ENCODE results near the gene DEPDC5.
"Not testable (repeated sequence)": the region's sequence is repeated elsewhere in the genome, so short reads cannot be mapped to it uniquely, and the experiment has no call there.

Gene DEPDC5

DNA sequence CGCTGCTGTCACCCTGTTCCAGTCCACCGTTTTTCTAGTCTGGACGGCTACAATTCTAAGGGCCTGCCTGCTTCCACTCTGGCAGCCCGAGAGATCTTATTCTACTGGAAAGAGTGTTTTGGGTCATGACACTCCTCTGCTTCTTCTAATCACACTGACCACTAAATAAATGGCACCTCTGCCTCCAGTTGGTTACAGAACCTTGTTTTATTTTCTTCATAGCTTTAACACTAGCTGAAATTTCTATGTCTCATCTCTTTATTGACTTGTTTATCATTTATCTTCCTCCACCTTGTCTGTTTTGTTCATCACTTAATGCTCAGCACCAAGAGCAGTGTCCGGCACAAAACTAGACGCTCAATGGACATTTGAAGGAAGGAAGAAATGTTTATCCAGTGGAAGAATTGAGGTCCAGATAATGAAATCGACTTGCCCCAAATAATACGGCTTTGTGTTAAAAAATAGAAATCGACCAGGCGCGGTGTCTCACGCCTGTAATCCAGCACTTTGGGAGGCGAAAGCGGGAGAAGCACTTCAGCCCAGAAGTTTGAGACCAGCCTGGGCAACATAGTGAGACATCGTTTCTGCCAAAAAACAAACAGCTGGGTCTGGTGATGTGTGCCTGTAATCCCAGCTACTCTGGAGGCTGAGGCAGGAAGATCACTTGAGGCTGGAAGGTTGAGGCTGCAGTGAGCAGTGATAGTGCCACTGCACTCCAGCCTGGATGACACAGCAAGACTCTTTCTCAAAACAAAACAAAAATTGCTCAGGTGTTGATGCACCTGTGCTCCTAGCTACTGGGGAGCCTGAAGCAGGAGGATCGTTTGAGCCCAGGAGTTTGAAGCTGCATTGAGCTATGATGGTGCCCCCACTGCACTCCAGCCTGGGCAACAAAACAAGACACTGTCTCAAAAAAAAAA, 3.2 kb upstream of the DEPDC5 start:
- no peak for DNase-seq

DNA sequence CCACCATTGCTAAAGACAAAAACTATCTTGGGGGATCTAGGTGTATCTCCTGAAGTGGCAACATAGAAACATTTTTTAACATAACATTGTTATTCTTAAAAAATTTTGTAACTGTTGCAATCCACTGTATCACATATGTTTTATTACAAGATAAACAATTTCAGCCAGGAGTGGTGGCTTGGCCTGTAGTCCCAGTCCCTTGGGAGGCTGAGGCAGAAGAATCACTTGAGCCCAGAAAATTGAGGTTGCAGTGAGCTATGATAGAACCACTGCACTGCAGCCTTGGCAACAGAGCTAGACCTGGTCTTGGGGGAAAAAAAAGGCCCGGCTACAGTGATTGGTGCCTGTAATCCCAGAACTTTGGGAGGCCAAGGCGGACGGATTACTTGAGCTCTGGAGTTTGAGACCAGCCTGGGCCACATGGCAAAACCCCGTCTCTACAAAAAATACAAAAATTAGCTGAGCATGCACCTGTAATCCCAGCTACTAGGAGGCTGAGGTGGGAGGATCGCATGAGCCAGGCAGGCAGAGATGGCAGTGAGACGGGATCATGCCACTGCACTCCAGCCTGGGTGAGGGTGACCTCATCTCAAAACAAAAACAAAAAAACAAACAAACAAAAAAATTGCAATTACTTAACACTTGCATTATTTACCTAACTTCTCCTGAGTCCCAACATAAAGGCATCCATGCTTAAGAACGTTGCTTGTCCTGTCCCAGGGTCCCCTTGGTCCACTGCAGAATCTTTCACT, 1.5 kb upstream of the DEPDC5 start:
- DNase-seq, result no peak

DNA sequence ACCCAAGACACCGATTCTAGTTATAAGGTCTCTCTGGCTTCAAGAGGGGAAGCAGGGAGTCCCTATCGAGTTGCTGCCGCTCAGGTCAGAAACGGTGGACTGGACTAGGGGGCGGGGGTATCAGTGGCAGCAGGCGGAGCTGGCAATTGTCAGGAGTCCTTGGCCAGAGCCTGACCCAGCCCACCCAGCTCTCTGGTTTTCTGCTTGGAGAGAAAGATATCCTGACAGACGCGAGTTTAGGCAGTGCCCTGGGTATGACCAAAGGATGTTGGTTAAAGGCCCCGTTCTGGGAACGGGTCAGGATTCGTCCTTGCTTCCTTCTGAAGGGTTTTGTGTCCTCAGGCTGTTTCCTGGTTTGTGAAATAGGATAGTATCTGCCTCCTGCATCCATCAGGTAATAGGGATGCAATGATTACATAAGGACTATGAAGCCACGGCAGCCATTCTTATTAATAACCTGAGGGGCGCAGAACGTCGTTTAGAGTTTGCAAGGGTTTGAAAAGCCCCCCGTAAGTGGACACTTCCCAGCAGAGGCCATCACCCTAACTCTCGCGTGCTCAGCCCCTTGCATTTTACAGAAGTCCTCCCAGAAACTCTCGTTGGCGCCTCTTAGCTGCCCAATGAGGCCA, 700 bp upstream of the DEPDC5 start:
- DNase-seq, result no peak

DNA sequence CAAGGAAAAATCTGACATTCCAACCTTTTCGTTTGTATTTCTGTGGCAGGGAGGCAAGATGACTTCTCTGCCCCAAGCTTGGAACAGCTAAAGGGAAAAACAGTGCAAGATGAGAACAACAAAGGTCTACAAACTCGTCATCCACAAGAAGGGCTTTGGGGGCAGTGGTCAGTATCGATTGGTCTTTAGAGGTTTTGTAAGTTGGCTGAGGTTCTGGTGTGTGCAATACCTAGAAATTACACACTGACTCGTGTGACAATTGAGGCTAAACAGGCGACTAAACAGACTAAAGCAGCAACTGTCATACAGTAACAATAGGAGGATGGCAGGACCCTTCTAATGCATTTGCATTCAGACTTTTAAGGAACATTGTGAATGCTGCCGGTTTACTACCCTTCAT, 994 bp downstream of the DEPDC5 start:
- no peak for DNase-seq

DNA sequence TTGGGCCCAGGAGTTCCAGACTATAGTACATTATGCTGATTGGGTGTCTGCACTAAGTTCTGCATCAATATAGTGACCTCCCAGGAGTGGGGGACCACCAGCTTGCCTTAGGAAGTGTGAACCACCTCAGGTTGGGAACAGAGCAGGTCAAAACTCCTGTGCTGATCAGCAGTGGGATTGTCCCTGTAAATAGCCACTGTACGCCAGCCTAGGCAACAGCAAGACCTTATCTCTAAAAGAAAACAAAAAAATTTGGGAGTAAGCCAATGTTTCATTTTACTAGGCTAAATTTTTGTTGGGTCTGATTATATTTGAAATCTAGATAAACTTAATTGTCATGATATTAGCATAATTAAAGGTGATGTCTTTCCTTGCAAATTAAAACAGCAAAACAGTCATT, 3.4 kb downstream of the DEPDC5 start:
- no peak for DNase-seq

DNA sequence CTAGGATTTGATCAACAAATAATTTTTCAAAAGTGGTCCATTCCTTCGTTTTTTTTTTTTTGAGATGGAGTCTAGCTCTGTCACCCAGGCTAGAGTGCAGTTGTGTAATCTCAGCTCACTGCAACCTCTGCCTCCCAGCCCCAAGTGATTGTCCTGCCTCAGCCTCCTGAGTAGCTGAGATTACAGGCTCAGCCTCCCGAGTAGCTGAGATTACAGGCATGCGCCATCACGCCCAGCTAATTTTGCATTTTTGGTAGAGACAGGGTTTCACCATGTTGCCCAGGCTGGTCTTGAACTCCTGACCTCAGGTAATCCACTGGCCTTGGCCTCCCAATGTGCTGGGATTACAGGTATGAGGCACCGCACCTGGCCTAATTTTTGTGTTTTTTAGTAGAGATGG, 5.0 kb downstream of the DEPDC5 start:
- DNase-seq, result not testable (repeated sequence)

DNA sequence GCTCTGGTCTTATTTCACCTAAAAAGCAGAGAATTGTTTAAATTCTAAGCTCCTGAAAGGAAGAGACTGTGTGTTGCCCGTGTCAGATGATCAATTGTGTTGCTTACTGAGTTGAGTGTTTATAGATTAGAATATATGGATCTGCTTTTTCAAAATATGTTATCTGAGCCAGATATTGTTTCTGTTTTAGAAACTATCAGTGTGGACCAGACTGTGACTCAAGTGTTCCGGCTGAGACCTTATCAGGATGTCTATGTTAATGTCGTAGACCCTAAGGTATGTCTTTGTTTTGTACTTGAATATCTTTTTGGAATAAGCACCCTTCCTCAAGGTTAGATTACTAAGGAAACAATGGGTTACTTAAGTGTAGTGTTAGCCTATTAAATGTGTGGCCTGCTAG, 11.0 kb downstream of the DEPDC5 start:
- DNase-seq, result no peak

DNA sequence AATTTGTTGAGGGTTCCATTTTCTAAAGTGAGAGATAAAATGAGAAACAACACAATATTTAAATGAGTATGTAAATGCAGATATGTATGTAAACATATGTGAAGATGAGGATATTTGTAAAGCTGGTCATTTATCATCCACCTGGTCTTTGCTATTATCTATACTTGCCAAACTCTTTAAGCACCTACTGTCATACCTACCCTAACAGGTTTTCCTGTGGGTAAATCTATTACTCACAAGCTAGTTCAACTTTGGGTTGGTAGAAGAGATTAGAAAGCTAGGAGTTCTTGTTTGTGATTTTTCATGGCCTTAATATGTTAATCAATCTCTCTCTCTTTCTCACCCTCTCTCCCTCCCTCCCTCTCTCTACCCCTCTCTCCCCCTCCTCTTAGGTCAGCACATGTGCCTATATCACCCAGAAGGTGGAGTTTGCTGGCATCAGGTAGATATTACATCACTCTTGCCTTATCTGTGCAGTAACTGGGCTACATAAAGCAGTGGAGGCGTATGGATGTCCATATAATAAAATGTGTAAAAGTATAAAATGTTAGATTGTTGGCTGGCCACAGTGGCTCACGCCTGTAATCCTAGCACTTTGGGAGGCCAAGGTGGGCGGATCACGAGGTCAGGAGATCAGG, 14.7 kb downstream of the DEPDC5 start:
- DNase-seq, result no peak

DNA sequence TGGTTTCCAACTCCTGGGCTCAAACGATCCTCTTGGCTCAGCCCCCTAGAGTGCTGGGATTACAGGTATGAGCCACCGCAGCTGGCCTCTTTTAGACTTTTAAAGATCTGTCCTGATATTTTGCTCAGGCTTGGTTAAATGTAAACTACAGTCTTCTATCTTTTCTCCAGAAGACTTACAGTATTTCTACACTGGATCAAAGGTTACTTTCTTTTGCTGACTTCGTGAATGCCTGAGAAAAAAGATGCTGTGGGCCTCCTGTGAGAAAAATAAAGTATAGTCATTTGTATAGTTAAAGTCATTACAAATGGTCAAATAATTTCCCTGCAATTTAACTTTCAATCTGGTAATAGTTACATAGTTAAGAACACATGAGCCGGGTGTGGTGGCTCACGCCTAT, 19.6 kb downstream of the DEPDC5 start:
- DNase-seq, result no peak

DNA sequence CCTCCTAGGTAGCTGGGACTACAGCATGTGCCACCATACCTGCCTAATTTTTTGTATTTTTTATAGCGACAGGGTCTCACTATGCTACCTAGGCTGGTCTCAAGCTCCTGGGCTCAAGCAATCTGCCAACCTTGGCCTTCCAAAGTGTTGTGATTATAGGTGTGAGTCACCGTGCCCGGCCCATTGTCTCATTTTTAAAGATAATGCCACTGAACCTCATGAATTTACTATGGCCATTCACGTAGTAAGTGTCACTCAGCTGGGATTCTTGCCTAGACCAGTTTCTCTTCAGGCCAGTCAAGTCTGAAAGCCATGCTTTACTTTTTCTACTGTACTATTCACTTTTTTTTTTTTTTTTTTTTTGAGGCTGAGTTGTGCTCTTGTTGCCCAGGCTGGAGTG, 22.4 kb downstream of the DEPDC5 start:
- no peak for DNase-seq

DNA sequence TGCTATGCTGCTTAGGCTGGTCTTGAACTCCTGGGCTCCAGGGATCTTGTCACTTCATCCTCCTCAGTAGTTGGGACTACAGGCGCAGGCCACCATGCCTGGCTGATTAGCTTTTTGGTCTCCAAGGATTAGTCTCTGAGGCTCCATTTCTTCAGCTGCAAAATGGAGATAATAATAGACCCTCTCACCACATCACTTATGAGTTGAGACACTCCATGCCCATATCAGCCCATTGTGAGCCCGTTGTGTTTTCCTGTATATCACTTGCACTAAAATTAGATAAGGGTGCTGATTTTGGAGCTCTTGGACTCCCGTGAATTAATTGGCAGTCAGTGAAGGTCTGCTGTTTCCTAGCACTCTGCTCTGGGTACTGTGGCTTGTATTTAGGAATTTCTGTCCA, 36.0 kb downstream of the DEPDC5 start:
- DNase-seq, result no peak

DNA sequence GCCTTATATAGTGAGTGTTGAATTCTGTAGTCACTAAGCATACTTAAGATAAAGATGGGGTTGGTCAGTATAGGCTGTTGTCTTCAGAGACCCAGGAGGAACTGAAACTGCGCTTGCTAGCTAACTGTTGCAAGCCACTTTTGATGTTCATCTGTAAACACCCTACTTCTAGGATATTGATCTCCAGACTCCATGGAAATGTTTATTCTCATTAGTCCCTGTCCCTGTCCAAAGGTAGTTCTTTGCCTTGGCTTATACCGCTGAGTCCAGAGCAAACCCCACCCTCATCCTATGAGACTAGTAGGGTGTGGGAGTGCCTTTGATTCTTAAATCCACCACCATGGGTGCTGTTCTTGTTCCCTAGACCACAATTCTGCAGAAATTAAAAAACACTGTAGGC, 36.4 kb downstream of the DEPDC5 start:
- DNase-seq, result no peak

DNA sequence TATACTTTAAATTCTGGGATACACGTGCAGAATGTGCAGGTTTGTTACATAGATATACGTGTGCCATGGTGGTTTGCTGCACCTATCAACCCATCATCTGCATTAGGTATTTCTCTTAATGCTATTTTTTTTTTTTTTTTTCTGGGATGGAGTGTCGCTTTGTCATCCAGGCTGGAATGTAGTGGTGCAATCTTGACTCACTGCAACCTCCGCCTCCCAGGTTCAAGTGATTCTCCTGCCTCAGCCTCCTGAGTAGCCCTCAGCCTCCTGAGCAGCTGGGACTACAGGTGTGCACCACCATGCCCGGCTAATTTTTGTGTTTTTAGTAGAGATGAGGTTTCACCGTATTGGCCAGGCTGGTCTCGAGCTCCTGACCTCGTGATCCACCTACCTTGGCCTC, 45.5 kb downstream of the DEPDC5 start:
- not testable (repeated sequence) for DNase-seq

DNA sequence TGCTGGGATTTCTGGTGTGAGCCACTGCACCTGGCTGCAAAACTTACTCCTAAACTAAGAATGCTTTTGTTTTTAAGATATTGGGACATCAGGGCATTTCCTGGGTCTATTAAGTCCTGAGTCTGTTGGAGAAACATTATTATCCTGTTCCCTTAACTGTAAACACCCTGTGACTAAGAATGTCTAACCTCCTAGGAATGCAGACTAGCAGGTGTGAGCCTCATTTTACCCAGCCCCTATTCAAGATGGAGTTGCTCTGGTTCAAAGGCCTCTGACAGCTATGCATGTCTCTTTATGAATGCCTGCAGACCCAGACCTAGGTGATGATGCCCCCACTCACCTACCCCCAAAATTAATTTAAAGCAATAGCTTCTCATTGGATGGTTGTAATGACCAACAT, 46.2 kb downstream of the DEPDC5 start:
- DNase-seq, result no peak

DNA sequence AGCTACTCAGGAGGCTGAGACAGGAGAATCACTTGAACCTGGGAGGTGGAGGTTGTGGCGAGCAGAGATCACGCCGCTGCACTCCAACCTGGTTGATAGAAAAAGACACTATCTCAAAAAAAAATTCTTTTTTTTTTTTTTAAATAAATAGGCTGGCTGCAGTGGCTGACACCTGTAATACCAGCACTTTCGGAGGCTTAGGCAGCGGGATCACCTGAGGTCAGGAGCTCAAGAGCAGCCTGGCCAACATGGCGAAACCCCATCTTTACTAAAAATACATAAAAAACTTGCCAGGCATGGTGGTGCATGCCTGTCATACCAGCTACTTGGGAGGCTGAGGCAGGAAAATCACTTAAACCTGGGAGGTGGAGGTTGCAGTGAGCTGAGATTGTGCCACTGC, 47.0 kb downstream of the DEPDC5 start:
- DNase-seq, result not testable (repeated sequence)

DNA sequence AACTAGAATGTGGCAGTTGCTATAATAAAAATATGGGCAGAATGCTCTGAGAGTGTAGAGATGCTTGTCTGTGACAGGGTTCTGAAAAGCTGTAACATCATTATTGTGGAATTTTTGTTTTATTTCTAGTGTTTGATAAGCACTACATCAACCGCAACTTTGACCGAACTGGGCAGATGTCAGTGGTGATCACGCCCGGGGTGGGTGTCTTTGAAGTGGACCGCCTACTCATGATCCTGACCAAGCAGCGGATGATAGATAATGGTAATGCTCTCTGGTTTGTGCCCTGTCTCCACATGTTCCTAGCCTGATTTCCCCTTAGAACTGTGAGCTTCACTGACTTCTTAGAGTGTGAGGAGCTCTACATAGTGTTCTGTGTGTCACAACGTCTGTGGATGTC, 48.8 kb downstream of the DEPDC5 start:
- DNase-seq, result no peak

DNA sequence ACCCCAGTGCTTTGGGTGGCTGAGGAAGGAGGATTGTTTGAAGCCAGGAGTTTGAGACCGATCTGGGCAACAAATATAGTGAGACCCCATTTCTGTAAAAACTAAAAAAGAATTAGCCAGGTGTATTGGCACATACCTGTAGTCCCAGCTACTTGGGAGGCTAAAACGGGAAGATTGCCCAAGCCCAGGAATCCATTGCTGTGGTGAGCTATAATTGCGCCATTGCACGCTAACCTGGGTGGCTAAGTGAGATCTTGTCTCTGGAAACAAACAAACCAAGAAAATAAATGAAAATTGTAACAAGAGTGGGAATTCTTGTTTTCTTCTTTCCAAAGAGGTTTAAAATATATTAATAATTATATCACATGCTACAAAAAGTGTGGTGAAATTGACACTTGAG, 52.9 kb downstream of the DEPDC5 start:
- no peak for DNase-seq

DNA sequence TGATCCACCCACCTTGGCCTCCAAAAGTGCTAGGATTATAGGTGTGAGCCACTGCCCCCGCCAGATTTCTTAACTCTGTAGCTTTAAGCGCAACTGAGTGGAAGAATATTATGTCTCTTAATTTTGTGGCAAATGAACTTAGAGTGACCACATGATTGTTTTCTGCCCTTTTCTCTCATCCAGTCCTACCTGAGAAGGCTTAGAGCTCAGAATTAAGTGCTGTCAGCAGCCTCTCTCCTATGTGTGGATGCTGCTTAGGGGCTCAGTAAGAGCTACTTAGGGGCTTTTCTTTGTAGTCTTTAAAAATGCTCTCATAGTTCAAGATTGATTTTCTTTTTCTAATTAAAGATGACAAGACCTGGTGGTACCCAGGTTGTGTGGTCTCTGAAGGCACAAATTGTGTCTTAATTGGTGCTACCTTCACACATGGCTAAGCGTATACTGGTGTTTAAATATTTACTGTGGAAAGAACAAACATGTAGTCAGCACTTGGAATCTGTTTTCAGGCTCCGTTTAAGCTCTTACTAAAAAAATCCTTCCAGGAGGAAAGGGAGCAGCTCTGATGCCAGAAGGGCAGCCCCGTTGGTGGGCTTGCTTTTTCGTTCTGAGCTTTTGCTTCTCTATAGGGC, 59.3 kb downstream of the DEPDC5 start:
- DNase-seq, result no peak

DNA sequence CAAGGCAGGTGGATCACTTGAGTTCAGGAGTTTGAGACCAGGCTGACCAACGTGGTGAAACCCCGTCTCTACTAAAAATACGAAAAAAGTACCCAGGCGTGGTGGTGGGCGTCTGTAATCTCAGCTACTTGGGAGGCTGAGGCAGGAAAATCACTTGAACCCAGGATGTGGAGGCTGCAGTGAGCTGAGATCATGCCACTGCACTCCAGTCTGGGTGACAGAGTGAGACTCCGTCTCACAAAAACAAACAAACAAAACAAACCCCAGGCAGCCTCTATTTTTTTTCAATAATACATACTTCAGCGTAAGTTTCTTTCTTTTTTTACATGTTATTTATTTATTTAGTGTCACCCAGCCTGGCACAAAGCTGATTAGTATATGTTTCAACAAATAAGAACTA, 60.1 kb downstream of the DEPDC5 start:
- not testable (repeated sequence) for DNase-seq

DNA sequence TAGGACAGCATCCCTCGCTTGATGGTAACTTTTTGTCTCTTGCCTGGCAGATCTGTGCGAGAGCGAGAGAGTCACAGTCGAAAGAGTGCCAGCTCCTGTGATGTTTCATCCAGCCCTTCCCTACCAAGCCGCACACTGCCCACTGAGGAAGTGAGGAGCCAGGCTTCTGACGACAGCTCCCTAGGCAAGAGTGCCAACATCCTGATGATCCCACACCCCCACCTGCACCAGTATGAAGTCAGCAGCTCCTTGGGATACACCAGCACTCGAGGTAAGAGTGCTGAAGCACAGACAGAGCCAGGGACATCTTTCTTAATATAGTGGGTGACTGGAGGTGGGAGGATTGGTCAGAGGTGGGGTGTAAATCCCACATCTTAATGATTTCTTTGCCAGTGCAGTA, 61.1 kb downstream of the DEPDC5 start:
- DNase-seq, result no peak

DNA sequence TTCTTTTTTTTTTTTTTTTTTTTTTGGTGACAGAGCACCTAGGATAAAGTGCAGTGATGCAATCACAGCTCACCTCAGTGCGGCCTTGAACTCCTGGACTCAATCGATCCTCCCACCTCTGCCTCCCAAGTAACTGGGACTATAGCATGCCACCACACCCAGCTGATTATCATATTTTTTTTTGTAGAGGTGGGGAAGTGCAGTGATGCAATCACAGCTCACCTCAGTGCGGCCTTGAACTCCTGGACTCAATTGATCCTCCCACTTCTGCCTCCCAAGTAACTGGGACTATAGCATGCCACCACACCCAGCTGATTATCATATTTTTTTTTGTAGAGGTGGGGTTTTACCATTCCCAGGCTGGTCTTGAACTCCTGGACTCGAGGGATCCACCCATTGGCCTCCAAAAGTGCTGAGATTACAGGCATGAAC, 61.6 kb downstream of the DEPDC5 start:
- not testable (repeated sequence) for DNase-seq

DNA sequence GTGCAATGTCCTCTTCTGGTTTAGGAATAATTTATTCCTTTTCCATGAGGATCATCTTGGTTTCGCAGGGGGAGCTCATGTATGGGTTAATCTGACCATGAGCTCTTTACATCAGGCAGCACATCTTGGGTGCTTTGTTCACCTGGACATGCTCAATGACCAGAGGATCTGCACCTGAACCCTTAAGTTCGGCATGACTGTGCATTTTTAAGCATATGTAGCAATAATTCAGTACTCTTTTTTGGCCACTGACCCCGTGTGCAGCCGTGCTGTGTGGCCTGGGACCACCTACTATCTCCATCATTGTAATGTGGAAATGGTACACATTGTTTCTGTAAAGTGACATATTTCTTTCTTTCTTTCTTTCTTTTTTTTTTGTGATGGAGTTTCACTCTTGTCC, 62.9 kb downstream of the DEPDC5 start:
- no peak for DNase-seq
